ENCODE results near the gene RASGEF1C. TPM values are rescaled to one million over a fixed set of nuclear protein-coding genes. Genes with fewer than 3 reads are reported as not detected.

Gene RASGEF1C
- total and polyA plus RNA-seq, 10 of the 15 experiments (the other 5 are each of a cell fraction or from before 2014, with no cell fraction given), result not detected

DNA sequence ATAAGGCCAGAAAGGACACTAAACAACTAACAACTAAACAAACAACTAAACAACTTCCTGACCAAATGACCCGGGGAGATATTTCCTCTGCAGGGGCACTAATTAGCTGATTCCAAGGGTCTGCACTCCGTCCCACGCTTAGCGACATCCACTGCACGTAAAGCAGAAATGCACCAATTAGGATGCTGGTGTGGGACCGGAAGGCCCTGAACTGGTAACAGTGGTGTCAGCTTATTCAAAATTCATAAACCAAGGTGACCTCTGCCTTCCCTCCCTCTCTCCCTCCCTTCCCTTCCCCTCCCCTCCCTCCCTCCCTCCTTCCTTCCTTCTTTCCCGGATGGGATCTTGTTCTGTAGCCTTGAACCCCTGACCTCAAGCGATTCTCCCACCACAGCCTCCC, 9.6 kb downstream of the RASGEF1C start:
- SMC1A ChIA-PET (ENCODE audit: uncharacterized antibody, unreplicated experiment), result interaction anchor here (0.7 to 4.2 kb wide), 2 partner anchors 12 to 116 kb away, joined by 3 to 15 read pairs; no protein-coding TSS in a partner anchor

More for the DNA sequence above, 9.6 kb downstream of the RASGEF1C start:
- RAD21 ChIA-PET (ENCODE audit: unreplicated experiment), result no interaction called here
- no peaks in the 10 kb centered on the region for H3K4me1 ChIP-seq (ENCODE audit: control insufficient read depth, insufficient read depth, low read length)
- TF ChIP-seq ZNF24 (IDR thresholded peaks at IDR 0.05) (no peak), SREBF1 (IDR thresholded peaks at IDR 0.05; ENCODE audit: low read length) (no peak), SPI1 (IDR thresholded peaks at IDR 0.05; ENCODE audit: borderline replicate concordance, insufficient read depth, low read depth, low read length) (no peak), MXI1 (IDR thresholded peaks at IDR 0.05; ENCODE audit: low read depth, low read length) (no peak), MTA3 (IDR thresholded peaks at IDR 0.05; ENCODE audit: borderline replicate concordance, low read length) (no peak), WRNIP1 (IDR thresholded peaks at IDR 0.05; ENCODE audit: borderline replicate concordance, low read depth, low read length) (no peak), MYC (IDR thresholded peaks at IDR 0.05; ENCODE audit: insufficient read depth, insufficient read length, insufficient replicate concordance, low read length, severe bottlenecking) (no peak)
- TF ChIP-seq, protein P1, sequence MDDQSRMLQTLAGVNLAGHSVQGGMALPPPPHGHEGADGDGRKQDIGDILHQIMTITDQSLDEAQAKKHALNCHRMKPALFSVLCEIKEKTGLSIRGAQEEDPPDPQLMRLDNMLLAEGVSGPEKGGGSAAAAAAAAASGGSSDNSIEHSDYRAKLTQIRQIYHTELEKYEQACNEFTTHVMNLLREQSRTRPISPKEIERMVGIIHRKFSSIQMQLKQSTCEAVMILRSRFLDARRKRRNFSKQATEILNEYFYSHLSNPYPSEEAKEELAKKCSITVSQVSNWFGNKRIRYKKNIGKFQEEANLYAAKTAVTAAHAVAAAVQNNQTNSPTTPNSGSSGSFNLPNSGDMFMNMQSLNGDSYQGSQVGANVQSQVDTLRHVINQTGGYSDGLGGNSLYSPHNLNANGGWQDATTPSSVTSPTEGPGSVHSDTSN (IDR thresholded peaks at IDR 0.05; ENCODE audit: insufficient replicate concordance, low read depth, low read length), result no peak
- TF ChIP-seq, protein P2, sequence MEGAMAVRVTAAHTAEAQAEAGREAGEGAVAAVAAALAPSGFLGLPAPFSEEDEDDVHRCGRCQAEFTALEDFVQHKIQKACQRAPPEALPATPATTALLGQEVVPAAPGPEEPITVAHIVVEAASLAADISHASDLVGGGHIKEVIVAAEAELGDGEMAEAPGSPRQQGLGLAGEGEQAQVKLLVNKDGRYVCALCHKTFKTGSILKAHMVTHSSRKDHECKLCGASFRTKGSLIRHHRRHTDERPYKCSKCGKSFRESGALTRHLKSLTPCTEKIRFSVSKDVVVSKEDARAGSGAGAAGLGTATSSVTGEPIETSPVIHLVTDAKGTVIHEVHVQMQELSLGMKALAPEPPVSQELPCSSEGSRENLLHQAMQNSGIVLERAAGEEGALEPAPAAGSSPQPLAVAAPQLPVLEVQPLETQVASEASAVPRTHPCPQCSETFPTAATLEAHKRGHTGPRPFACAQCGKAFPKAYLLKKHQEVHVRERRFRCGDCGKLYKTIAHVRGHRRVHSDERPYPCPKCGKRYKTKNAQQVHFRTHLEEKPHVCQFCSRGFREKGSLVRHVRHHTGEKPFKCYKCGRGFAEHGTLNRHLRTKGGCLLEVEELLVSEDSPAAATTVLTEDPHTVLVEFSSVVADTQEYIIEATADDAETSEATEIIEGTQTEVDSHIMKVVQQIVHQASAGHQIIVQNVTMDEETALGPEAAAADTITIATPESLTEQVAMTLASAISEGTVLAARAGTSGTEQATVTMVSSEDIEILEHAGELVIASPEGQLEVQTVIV (IDR thresholded peaks at IDR 0.05; ENCODE audit: borderline replicate concordance, partially characterized antibody), result no peak
- H3K9me3 ChIP-seq (replicated peaks; ENCODE audit: control insufficient read depth, insufficient read depth, low read length), result no peaks in the 10 kb centered on the region
- no peaks in the 10 kb centered on the region for H3K79me2 ChIP-seq (ENCODE audit: control insufficient read depth, insufficient read depth, low read length)
- WGBS (ENCODE audit: insufficient coverage, insufficient replicate concordance, low lambda C conversion rate, missing lambda C conversion rate), result 72% methylated on average over 7 of the region's 8 CpGs
- H2AFZ ChIP-seq (ENCODE audit: control insufficient read depth, low read depth, low read length), result no peak overlapping the region
- no peak for FAIRE-seq
- in situ Hi-C loops (cut with MboI), result no loop called here
- POLR2A ChIA-PET, result no interaction called here
- H3K9ac ChIP-seq (ENCODE audit: control insufficient read depth, insufficient read depth, low read length), result no peak overlapping the region
- no peak overlapping the region for H3K4me3 ChIP-seq
- intact Hi-C loops (cut with micrococcal nuclease; ENCODE audit: unreplicated experiment), result no loop called here
- CTCF ChIA-PET, result no interaction called here
- ATAC-seq, result no peak
- no peak overlapping the region for H3K4me2 ChIP-seq (ENCODE audit: control insufficient read depth, insufficient read depth)
- no peak overlapping the region for H3K27ac ChIP-seq (ENCODE audit: control insufficient read depth, insufficient read depth)
- H3K27me3 ChIP-seq (replicated peaks in 1 of 2; ENCODE audit: control insufficient read depth in 2 of 2, insufficient read depth in 2 of 2, low read length in 1 of 2), result no peaks in the 10 kb centered on the region
- no peak for DNase-seq (ENCODE audit: low read depth, low spot score)
- no peaks in the 10 kb centered on the region for H3K36me3 ChIP-seq (ENCODE audit: control insufficient read depth in 2 of 2, insufficient read depth in 2 of 2, low read length in 1 of 2)
- no TSS peak for BruUV-seq (replicated peaks)
- H4K20me1 ChIP-seq (ENCODE audit: control insufficient read depth, insufficient read depth), result no peaks in the 10 kb centered on the region

All from GM12878 (cell line).